ENCODE results near the gene RTEL1.

The RTEL1 gene

GRCh38 chr20:63701329-63702035 is 43.4 kb downstream of the RTEL1 start:
- 91 to 93% methylated on average over 13 to 14 of the region's 14 CpGs for WGBS, 2 experiments

DNA sequence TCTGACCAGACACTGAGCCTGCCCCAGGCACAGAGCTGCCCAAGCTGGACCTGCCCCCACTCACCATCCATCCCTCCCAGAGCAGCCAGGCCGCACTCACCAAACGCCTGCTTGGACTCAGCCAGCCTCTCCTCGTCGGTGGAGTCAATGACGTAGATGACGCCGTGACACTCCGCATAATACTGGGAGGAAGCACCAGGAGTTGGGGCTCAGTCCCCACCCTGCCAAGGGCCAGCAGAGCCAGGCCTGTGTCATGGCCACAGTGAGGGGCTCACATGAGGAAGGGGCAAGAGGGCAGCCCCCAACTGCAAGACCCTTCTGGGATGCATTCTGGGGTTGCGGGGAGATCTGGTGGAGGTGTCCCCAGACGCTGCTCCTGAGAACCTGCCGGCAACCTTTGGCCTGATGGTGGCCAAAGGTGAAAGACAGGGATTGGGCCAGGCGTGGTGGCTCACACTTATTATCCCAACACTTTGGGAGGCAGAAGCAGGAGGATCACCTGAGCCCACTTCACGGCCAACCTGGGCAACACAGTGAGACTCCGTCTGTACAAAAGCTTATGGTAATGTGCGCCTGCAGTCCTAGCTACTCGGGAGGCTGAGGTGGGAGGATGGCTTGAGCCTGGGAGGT is 44.0 kb downstream of the RTEL1 start:
- WGBS, 2 experiments: 93% methylated on average over 16 of the region's 16 CpGs

More at GRCh38 chr20:63701329-63702035, 43.4 kb downstream of the RTEL1 start:
- no peaks in the 10 kb centered on the region for H3K27me3 ChIP-seq (ENCODE audit: control insufficient read depth, insufficient read depth, low read length, poor library complexity, severe bottlenecking)
- H3K4me3 ChIP-seq (ENCODE audit: insufficient read depth, low read depth, low read length): no peak overlapping the region
- H3K27ac ChIP-seq (ENCODE audit: insufficient read depth, low read depth, low read length, poor library complexity, severe bottlenecking): no peak overlapping the region
- H3K4me1 ChIP-seq (ENCODE audit: control insufficient read depth, insufficient read depth, low read length): peaks cover 5% of the 10 kb centered on the region
- H3K36me3 ChIP-seq (ENCODE audit: control insufficient read depth, insufficient read depth, low read length): peaks cover 12% of the 10 kb centered on the region
- H3K9me3 ChIP-seq (ENCODE audit: control insufficient read depth, low read length): no peaks in the 10 kb centered on the region

DNA sequence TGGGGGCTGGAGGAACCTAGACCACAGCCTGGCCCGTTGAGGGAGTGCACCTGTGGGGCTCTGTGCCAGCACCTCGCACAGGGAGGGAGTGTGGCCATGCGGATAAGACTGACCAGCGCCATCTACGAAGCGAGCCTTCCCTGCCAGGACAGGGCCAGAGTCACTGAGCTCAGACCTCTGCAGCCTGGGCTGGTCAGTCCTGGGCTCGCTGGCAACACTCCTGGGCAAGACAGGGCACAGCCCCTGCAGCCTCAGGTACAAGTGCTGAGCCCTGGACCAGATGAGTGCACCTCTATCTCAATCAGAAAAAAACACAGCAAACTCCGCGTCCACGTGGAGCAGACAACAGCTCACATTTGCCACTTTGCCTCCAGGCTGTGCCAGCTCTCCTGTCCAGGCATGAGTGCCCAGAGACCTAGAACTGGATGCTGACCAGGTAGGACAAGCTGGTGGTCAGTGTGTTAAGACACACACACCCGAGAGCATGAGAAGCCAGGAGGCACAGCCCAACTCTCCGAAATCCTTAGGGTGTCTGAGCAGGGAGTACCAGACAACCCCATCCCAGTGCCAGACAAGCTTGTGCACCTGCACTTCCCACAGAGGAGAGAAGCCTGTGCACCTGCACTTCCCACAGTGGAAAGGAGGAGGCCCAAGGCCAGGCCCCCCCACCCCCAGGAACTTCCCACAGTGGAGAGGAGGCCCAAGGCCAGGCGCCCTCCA is 44.8 kb downstream of the RTEL1 start:
- peaks cover 13% of the 10 kb centered on the region for H3K36me3 ChIP-seq (ENCODE audit: control insufficient read depth, insufficient read depth, low read length)
- H3K4me3 ChIP-seq (ENCODE audit: insufficient read depth, low read depth, low read length): no peak overlapping the region
- H3K27me3 ChIP-seq (ENCODE audit: control insufficient read depth, insufficient read depth, low read length, poor library complexity, severe bottlenecking): no peaks in the 10 kb centered on the region
- no peaks in the 10 kb centered on the region for H3K9me3 ChIP-seq (ENCODE audit: control insufficient read depth, low read length)
- WGBS, 2 experiments: 87% methylated on average over 13 of the region's 13 CpGs
- H3K4me1 ChIP-seq (ENCODE audit: control insufficient read depth, insufficient read depth, low read length): no peaks in the 10 kb centered on the region
- no peak overlapping the region for H3K27ac ChIP-seq (ENCODE audit: insufficient read depth, low read depth, low read length, poor library complexity, severe bottlenecking)

More for the DNA sequence above, 44.0 kb downstream of the RTEL1 start:
- Histone ChIP-seq H3K9me3 (ENCODE audit: control insufficient read depth, low read length) (no peaks in the 10 kb centered on the region), H3K27me3 (ENCODE audit: control insufficient read depth, insufficient read depth, low read length, poor library complexity, severe bottlenecking) (no peaks in the 10 kb centered on the region), H3K4me3 (ENCODE audit: insufficient read depth, low read depth, low read length) (no peak overlapping the region), H3K4me1 (ENCODE audit: control insufficient read depth, insufficient read depth, low read length) (no peaks in the 10 kb centered on the region), H3K36me3 (ENCODE audit: control insufficient read depth, insufficient read depth, low read length) (peaks cover 13% of the 10 kb centered on the region), H3K27ac (ENCODE audit: insufficient read depth, low read depth, low read length, poor library complexity, severe bottlenecking) (no peak overlapping the region)

DNA sequence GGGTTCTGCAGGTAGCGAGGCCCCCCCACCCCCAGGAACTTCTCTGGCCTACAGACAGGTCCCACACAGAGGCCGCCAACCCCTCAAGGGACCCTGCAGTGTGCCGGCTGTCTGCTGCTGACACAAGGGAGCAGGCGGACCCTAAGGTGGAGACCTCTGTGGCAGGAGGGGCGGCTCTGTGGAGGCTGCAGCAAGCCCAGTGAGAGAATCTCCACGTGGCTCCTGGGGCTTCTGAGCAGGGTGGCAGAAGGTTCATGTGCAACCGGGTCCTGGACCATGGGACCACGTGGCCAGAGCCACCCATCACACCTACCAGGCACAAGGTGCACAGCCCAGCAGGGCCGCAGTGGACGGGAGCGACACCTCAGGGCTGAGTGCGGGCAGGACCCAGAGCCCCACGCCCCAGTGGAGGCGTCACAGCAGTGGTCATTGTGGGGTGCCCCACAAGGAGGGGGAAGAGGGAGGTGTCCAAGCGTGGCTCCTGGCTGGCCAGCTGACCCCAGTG is 45.4 kb downstream of the RTEL1 start:
- 95 to 96% methylated on average over 15 of the region's 15 CpGs for WGBS, 2 experiments

GRCh38 chr20:63703976-63704748 is 46.0 kb downstream of the RTEL1 start:
- H3K4me1 ChIP-seq (ENCODE audit: control insufficient read depth, insufficient read depth, low read length): peaks cover 5% of the 10 kb centered on the region
- H3K27me3 ChIP-seq (ENCODE audit: control insufficient read depth, insufficient read depth, low read length, poor library complexity, severe bottlenecking): no peaks in the 10 kb centered on the region
- no peak overlapping the region for H3K4me3 ChIP-seq (ENCODE audit: insufficient read depth, low read depth, low read length)
- no peak overlapping the region for H3K27ac ChIP-seq (ENCODE audit: insufficient read depth, low read depth, low read length, poor library complexity, severe bottlenecking)
- no peaks in the 10 kb centered on the region for H3K9me3 ChIP-seq (ENCODE audit: control insufficient read depth, low read length)
- WGBS, 2 experiments: 94% methylated on average over 11 of the region's 11 CpGs
- peaks cover 13% of the 10 kb centered on the region for H3K36me3 ChIP-seq (ENCODE audit: control insufficient read depth, insufficient read depth, low read length)

More for the DNA sequence above, 45.4 kb downstream of the RTEL1 start:
- H3K9me3 ChIP-seq (ENCODE audit: control insufficient read depth, low read length): no peaks in the 10 kb centered on the region
- H3K4me3 ChIP-seq (ENCODE audit: insufficient read depth, low read depth, low read length): no peak overlapping the region
- H3K27me3 ChIP-seq (ENCODE audit: control insufficient read depth, insufficient read depth, low read length, poor library complexity, severe bottlenecking): no peaks in the 10 kb centered on the region
- no peaks in the 10 kb centered on the region for H3K4me1 ChIP-seq (ENCODE audit: control insufficient read depth, insufficient read depth, low read length)
- H3K36me3 ChIP-seq (ENCODE audit: control insufficient read depth, insufficient read depth, low read length): peaks cover 13% of the 10 kb centered on the region
- no peak overlapping the region for H3K27ac ChIP-seq (ENCODE audit: insufficient read depth, low read depth, low read length, poor library complexity, severe bottlenecking)

GRCh38 chr20:63704749-63705117 is 46.6 kb downstream of the RTEL1 start:
- Histone ChIP-seq H3K4me3 (ENCODE audit: insufficient read depth, low read depth, low read length) (no peak overlapping the region), H3K36me3 (ENCODE audit: control insufficient read depth, insufficient read depth, low read length) (peaks cover 13% of the 10 kb centered on the region), H3K27me3 (ENCODE audit: control insufficient read depth, insufficient read depth, low read length, poor library complexity, severe bottlenecking) (no peaks in the 10 kb centered on the region), H3K9me3 (ENCODE audit: control insufficient read depth, low read length) (no peaks in the 10 kb centered on the region), H3K4me1 (ENCODE audit: control insufficient read depth, insufficient read depth, low read length) (peaks cover 5% of the 10 kb centered on the region), H3K27ac (ENCODE audit: insufficient read depth, low read depth, low read length, poor library complexity, severe bottlenecking) (no peak overlapping the region)
- WGBS, 2 experiments: 87 to 88% methylated on average over 6 of the region's 6 CpGs

- WGBS, 2 experiments: 93 to 96% methylated on average over 8 of the region's 8 CpGs
- Histone ChIP-seq H3K4me1 (ENCODE audit: control insufficient read depth, insufficient read depth, low read length) (peaks cover 5% of the 10 kb centered on the region), H3K4me3 (ENCODE audit: insufficient read depth, low read depth, low read length) (no peak overlapping the region), H3K9me3 (ENCODE audit: control insufficient read depth, low read length) (no peaks in the 10 kb centered on the region), H3K27me3 (ENCODE audit: control insufficient read depth, insufficient read depth, low read length, poor library complexity, severe bottlenecking) (no peaks in the 10 kb centered on the region), H3K36me3 (ENCODE audit: control insufficient read depth, insufficient read depth, low read length) (peaks cover 13% of the 10 kb centered on the region), H3K27ac (ENCODE audit: insufficient read depth, low read depth, low read length, poor library complexity, severe bottlenecking) (no peak overlapping the region)
Observed at GRCh38 chr20:63705232-63706026, 47.3 kb downstream of the RTEL1 start.

GRCh38 chr20:63706027-63706695 is 48.0 kb downstream of the RTEL1 start:
- Histone ChIP-seq H3K4me3 (ENCODE audit: insufficient read depth, low read depth, low read length) (no peak overlapping the region), H3K4me1 (ENCODE audit: control insufficient read depth, insufficient read depth, low read length) (peaks cover 5% of the 10 kb centered on the region), H3K27me3 (ENCODE audit: control insufficient read depth, insufficient read depth, low read length, poor library complexity, severe bottlenecking) (no peaks in the 10 kb centered on the region), H3K36me3 (ENCODE audit: control insufficient read depth, insufficient read depth, low read length) (peaks cover 14% of the 10 kb centered on the region), H3K27ac (ENCODE audit: insufficient read depth, low read depth, low read length, poor library complexity, severe bottlenecking) (no peak overlapping the region), H3K9me3 (ENCODE audit: control insufficient read depth, low read length) (no peaks in the 10 kb centered on the region)
- WGBS, 2 experiments: 93 to 95% methylated on average over 12 of the region's 12 CpGs
